H9 (cell line): Measurements from ENCODE around the gene FN1. TPM values are rescaled to one million over a fixed set of nuclear protein-coding genes. Genes with fewer than 3 reads are reported as not detected.

ENCODE experiments used
- DNase-seq: peaks from one replicate; pipeline ENCODE4 v3.0.0-alpha.2; 2017
- H2AFZ ChIP-seq: one replicate; pipeline ENCODE4 v1.6.1; 2013; ENCODE audit warnings: mild to moderate bottlenecking, low read length, control low read depth, moderate library complexity
- H2AK5ac ChIP-seq: 2 replicates; pipeline ENCODE4 v1.6.1; 2013; ENCODE audit warnings: low read length, control low read depth, mixed read lengths; ENCODE audit not compliant: insufficient read length
- H2BK120ac ChIP-seq: one replicate; pipeline ENCODE4 v1.6.1; 2013; ENCODE audit warnings: low read depth, mild to moderate bottlenecking, low read length, control low read depth, inconsistent platforms; ENCODE audit not compliant: poor library complexity, severe bottlenecking
- H2BK12ac ChIP-seq: 2 replicates; pipeline ENCODE4 v1.6.1; 2013; ENCODE audit warnings: low read length, control low read depth, mixed read lengths, low read depth; ENCODE audit not compliant: insufficient read length
- H2BK15ac ChIP-seq: 2 replicates; pipeline ENCODE4 v1.6.1; 2013; ENCODE audit warnings: low read depth, low read length, control low read depth
- H2BK20ac ChIP-seq: one replicate; pipeline ENCODE4 v1.6.1; 2013; ENCODE audit warnings: low read depth, mild to moderate bottlenecking, low read length, control low read depth, inconsistent platforms; ENCODE audit not compliant: poor library complexity, severe bottlenecking
- H2BK5ac ChIP-seq: 2 replicates; pipeline ENCODE4 v1.6.1; 2013; ENCODE audit warnings: low read length, control low read depth, mixed read lengths; ENCODE audit not compliant: insufficient read length
- H3K14ac ChIP-seq: 2 replicates; pipeline ENCODE4 v1.6.1; 2013; ENCODE audit warnings: low read length, control low read depth; ENCODE audit not compliant: insufficient read depth
- H3K18ac ChIP-seq: 2 replicates; pipeline ENCODE4 v1.6.1; 2013; ENCODE audit warnings: low read depth, mild to moderate bottlenecking, mixed read lengths, low read length, control low read depth; ENCODE audit not compliant: insufficient read length
- H3K23ac ChIP-seq: 2 replicates; pipeline ENCODE4 v1.6.1; 2013; ENCODE audit warnings: low read length, control low read depth, mixed read lengths, low read depth; ENCODE audit not compliant: insufficient read length
- H3K23me2 ChIP-seq: 2 replicates; pipeline ENCODE4 v1.6.1; 2013; ENCODE audit warnings: low read depth, mild to moderate bottlenecking, mixed read lengths, low read length, control low read depth; ENCODE audit not compliant: insufficient read length, poor library complexity, severe bottlenecking
- H3K27ac ChIP-seq: 2 replicates; pipeline ENCODE4 v1.5.1; 2013; ENCODE audit warnings: low read length, control low read depth, mixed read lengths, low read depth; ENCODE audit not compliant: insufficient read length
- H3K27me3 ChIP-seq: 2 replicates; pipeline ENCODE4 v1.6.1; 2013; ENCODE audit warnings: low read length, control low read depth, inconsistent platforms; ENCODE audit not compliant: insufficient read depth
- H3K4ac ChIP-seq: 2 replicates; pipeline ENCODE4 v1.6.1; 2013; ENCODE audit warnings: low read depth, mild to moderate bottlenecking, control low read depth, inconsistent platforms, low read length, moderate library complexity
- H3K4me1 ChIP-seq: 2 replicates; pipeline ENCODE4 v1.6.1; 2013; ENCODE audit warnings: low read length, control low read depth, inconsistent platforms; ENCODE audit not compliant: insufficient read depth
- H3K4me2 ChIP-seq: 2 replicates; pipeline ENCODE4 v1.6.1; 2013; ENCODE audit warnings: low read length, control low read depth, mixed read lengths; ENCODE audit not compliant: insufficient read length, insufficient read depth
- H3K56ac ChIP-seq: 2 replicates; pipeline ENCODE4 v1.6.1; 2013; ENCODE audit warnings: low read depth, mild to moderate bottlenecking, mixed read lengths, low read length, control low read depth; ENCODE audit not compliant: insufficient read length
- H3K79me1 ChIP-seq: 2 replicates; pipeline ENCODE4 v1.6.1; 2013; ENCODE audit warnings: low read depth, mild to moderate bottlenecking, moderate library complexity, low read length, control low read depth, inconsistent platforms; ENCODE audit not compliant: insufficient read depth, poor library complexity, severe bottlenecking
- H3K79me2 ChIP-seq: 2 replicates; pipeline ENCODE4 v1.6.1; 2013; ENCODE audit warnings: low read length, control low read depth, inconsistent platforms; ENCODE audit not compliant: insufficient read depth
- H3K9ac ChIP-seq: 2 replicates; pipeline ENCODE4 v1.6.1; 2013; ENCODE audit warnings: low read length, control low read depth, mixed read lengths; ENCODE audit not compliant: insufficient read length; ENCODE audit errors: extremely low read depth
- H3K9me3 ChIP-seq: one replicate; pipeline ENCODE4 v1.6.1; 2013; ENCODE audit warnings: low read depth, low read length, inconsistent platforms; ENCODE audit not compliant: control insufficient read depth
- H3T11ph ChIP-seq: one replicate; pipeline ENCODE4 v1.6.1; 2013; ENCODE audit warnings: mild to moderate bottlenecking, low read length, control low read depth, inconsistent platforms
- H4K20me1 ChIP-seq: one replicate; pipeline ENCODE4 v1.6.1; 2013; ENCODE audit not compliant: control insufficient read depth, insufficient read length, insufficient read depth
- H4K5ac ChIP-seq: 2 replicates; pipeline ENCODE4 v1.6.1; 2013; ENCODE audit warnings: low read depth, mild to moderate bottlenecking, mixed read lengths, low read length, control low read depth; ENCODE audit not compliant: insufficient read length
- H4K8ac ChIP-seq: replicated peaks from 2 replicates; pipeline ENCODE4 v1.6.1; 2013; ENCODE audit warnings: low read length, control low read depth, mixed read lengths, low read depth; ENCODE audit not compliant: insufficient read length
- H4K91ac ChIP-seq: 2 replicates; pipeline ENCODE4 v1.6.1; 2013; ENCODE audit warnings: low read depth, mild to moderate bottlenecking, moderate library complexity, mixed read lengths, low read length, control low read depth; ENCODE audit not compliant: insufficient read length
- H3K27ac Mint-ChIP-seq, 3 experiments: 2 replicates in 2 of 3; 3 replicates in 1 of 3; pipeline ENCODE4 v1.8.0; 2020 to 2021; ENCODE audit warnings: mixed read lengths in 3 of 3, mild to moderate bottlenecking in 1 of 3, moderate library complexity in 1 of 3
- H3K27me3 Mint-ChIP-seq: 2 replicates; pipeline ENCODE4 v1.8.0; 2021; ENCODE audit warnings: low read depth, mild to moderate bottlenecking, moderate library complexity, mixed read lengths
- H3K36me3 Mint-ChIP-seq, 3 experiments: 2 replicates in 2 of 3; 3 replicates in 1 of 3; pipeline ENCODE4 v1.8.0; 2020 to 2021; ENCODE audit warnings: low read depth in 3 of 3, mixed read lengths in 3 of 3; ENCODE audit not compliant: insufficient read depth in 1 of 3
- H3K4me1 Mint-ChIP-seq, 2 experiments: 2 replicates each; pipeline ENCODE4 v1.8.0; 2020; ENCODE audit warnings: mixed read lengths in 2 of 2
- H3K4me3 Mint-ChIP-seq, 2 experiments: 2 replicates in 1 of 2; 3 replicates in 1 of 2; pipeline ENCODE4 v1.8.0; 2020 to 2021; ENCODE audit warnings: mild to moderate bottlenecking in 2 of 2, mixed read lengths in 2 of 2, moderate library complexity in 1 of 2
- H3K9me3 Mint-ChIP-seq, 2 experiments: 2 replicates in 1 of 2; 3 replicates in 1 of 2; pipeline ENCODE4 v1.8.0; 2020; ENCODE audit warnings: mild to moderate bottlenecking in 2 of 2, mixed read lengths in 2 of 2, moderate library complexity in 1 of 2
- WGBS: extraction: QIAGEN DNeasy Blood & Tissue Kit; methylation state at CpG from one replicate; pipeline ENCODE4 v1.1.7; 2013; ENCODE audit warnings: missing lambda C conversion rate, low lambda C conversion rate, mixed read lengths; ENCODE audit not compliant: insufficient read length; ENCODE audit errors: extremely low coverage; 5-methylcytosine and 5-hydroxymethylcytosine counted together
- total RNA-seq: library from RNA; stranded (reverse); gene quantifications from 2 replicates; pipeline ENCODE4 v1.2.1, GENCODE V29; 2021
- TF ChIP-seq, protein P1 (sequence below): fragments of 200-600 bp; sonication (generic); conservative IDR thresholded peaks from 3 replicates; pipeline ENCODE4 v1.8.0; 2021; ENCODE audit warnings: antibody characterized with exemption, mild to moderate bottlenecking

The FN1 gene
- total RNA-seq, 1 experiment from 2014 or later, result 56.0 TPM

DNA sequence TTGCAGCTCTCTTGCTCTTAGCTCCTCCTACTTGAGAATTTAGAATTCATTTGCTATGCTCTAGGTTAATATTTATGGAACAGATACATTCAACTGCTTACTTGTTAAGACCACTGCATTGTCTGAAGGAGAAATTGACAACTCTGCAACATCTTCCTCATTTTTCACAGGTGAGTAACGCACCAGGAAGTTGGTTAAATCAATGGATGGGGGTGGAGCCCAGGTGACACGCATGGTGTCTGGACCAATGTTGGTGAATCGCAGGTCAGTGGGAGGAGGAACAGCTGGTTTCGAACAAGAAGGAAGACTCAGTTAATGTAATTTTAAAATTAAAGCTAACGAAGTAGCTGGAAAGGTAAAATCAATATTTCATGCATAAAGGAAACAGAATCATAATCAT is 44.3 kb downstream of the FN1 start:
- Histone ChIP-seq H2AFZ (no peak overlapping the region), H2BK20ac (no peak overlapping the region), H3K4ac (no peak overlapping the region), H2BK120ac (no peak overlapping the region), H3K56ac (no peak overlapping the region), H3K9me3 (no peaks in the 10 kb centered on the region), H4K5ac (no peak overlapping the region), H3K4me1 (peaks cover 5% of the 10 kb centered on the region; the same call in 1 of the 2 replicates), H2AK5ac (no peak overlapping the region), H4K91ac (no peak overlapping the region), H2BK15ac (no peak overlapping the region), H3K14ac (no peak overlapping the region), H3K79me2 (no peaks in the 10 kb centered on the region), H4K20me1 (no peaks in the 10 kb centered on the region), H2BK12ac (no peak overlapping the region), H3K18ac (no peak overlapping the region), H3K27ac (no peak overlapping the region), H2BK5ac (no peak overlapping the region), H3K4me2 (no peak overlapping the region), H3K23me2 (no peaks in the 10 kb centered on the region), H4K8ac (no peak overlapping the region), H3K27me3 (no peaks in the 10 kb centered on the region), H3K79me1 (no peaks in the 10 kb centered on the region), H3K9ac (no peak overlapping the region), H3T11ph (no peak overlapping the region), H3K23ac (no peak overlapping the region)
- peaks cover 0 to 3% of the 10 kb centered on the region in 2 experiments; a peak in 1 of 5 replicates for H3K9me3 Mint-ChIP-seq
- no peak for DNase-seq
- peaks cover 14 to 18% of the 10 kb centered on the region in 2 experiments for H3K4me1 Mint-ChIP-seq
- H3K36me3 Mint-ChIP-seq, result peaks cover 15 to 36% (median 16%) of the 10 kb centered on the region in 3 experiments
- no peak overlapping the region for H3K4me3 Mint-ChIP-seq
- WGBS, result no CpG with 5 or more reads among the region's 5 CpGs
- no peaks in the 10 kb centered on the region for H3K27me3 Mint-ChIP-seq
- H3K27ac Mint-ChIP-seq, result no peak overlapping the region
- TF ChIP-seq, protein P1, sequence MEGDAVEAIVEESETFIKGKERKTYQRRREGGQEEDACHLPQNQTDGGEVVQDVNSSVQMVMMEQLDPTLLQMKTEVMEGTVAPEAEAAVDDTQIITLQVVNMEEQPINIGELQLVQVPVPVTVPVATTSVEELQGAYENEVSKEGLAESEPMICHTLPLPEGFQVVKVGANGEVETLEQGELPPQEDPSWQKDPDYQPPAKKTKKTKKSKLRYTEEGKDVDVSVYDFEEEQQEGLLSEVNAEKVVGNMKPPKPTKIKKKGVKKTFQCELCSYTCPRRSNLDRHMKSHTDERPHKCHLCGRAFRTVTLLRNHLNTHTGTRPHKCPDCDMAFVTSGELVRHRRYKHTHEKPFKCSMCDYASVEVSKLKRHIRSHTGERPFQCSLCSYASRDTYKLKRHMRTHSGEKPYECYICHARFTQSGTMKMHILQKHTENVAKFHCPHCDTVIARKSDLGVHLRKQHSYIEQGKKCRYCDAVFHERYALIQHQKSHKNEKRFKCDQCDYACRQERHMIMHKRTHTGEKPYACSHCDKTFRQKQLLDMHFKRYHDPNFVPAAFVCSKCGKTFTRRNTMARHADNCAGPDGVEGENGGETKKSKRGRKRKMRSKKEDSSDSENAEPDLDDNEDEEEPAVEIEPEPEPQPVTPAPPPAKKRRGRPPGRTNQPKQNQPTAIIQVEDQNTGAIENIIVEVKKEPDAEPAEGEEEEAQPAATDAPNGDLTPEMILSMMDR, result no peak
